Measurements from ENCODE around the gene MAP2K3.
"Not testable (repeated sequence)": the region's sequence is repeated elsewhere in the genome, so short reads cannot be mapped to it uniquely, and the experiment has no call there.

Gene MAP2K3

GRCh38 chr17:21298056-21298982, 13.8 kb downstream of the MAP2K3 start:
- no peak for DNase-seq

GRCh38 chr17:21298983-21299519, 14.5 kb downstream of the MAP2K3 start:
- DNase-seq, result no peak

GRCh38 chr17:21299981-21300600, 15.6 kb downstream of the MAP2K3 start:
- no peak for DNase-seq

GRCh38 chr17:21300601-21301571, 16.4 kb downstream of the MAP2K3 start:
- DNase-seq, result no peak

- DNase-seq, result no peak
These were observed 17.4 kb downstream of the MAP2K3 start for GRCh38 chr17:21301593-21302550.

GRCh38 chr17:21302711-21303425, 18.4 kb downstream of the MAP2K3 start:
- DNase-seq, result no peak

GRCh38 chr17:21303441-21304065, 19.0 kb downstream of the MAP2K3 start:
- no peak for DNase-seq

GRCh38 chr17:21304091-21304490, 19.6 kb downstream of the MAP2K3 start:
- no peak for DNase-seq

GRCh38 chr17:21304551-21305151, 20.1 kb downstream of the MAP2K3 start:
- not testable (repeated sequence) for DNase-seq

GRCh38 chr17:21305431-21306180, 21.1 kb downstream of the MAP2K3 start:
- DNase-seq, result not testable (repeated sequence)

GRCh38 chr17:21306611-21307272, 22.2 kb downstream of the MAP2K3 start:
- DNase-seq, result not testable (repeated sequence)

GRCh38 chr17:21307273-21307625, 22.7 kb downstream of the MAP2K3 start:
- DNase-seq, result not testable (repeated sequence)

- DNase-seq, result not testable (repeated sequence)
These were observed 24.4 kb downstream of the MAP2K3 start for GRCh38 chr17:21308931-21309381.

GRCh38 chr17:21310061-21310765, 25.7 kb downstream of the MAP2K3 start:
- not testable (repeated sequence) for DNase-seq

GRCh38 chr17:21310766-21311602, 26.5 kb downstream of the MAP2K3 start:
- DNase-seq, result not testable (repeated sequence)

- no peak for DNase-seq
These were observed 28.8 kb downstream of the MAP2K3 start for GRCh38 chr17:21313320-21313719.

GRCh38 chr17:21313761-21314160, 29.2 kb downstream of the MAP2K3 start:
- DNase-seq, result not testable (repeated sequence)

Data from NCI-H1436 (cell line).